Posterior cingulate gyrus (tissue), 11 donors: Measurements from ENCODE around the gene GP1BA.

Experiments
- DNase-seq, 10 donors: peaks; one replicate each; pipeline versions ENCODE4 v3.0.0 to v3.0.0-alpha.2; 2020 to 2021; ENCODE audit warnings: mixed read lengths in 3 of 10
- intact Hi-C: fragments of 100-400 bp; cut with DNase I; formaldehyde crosslinking; loops from one replicate; pipeline ENCODE4 v1.15.1; 2023

Gene GP1BA

DNA sequence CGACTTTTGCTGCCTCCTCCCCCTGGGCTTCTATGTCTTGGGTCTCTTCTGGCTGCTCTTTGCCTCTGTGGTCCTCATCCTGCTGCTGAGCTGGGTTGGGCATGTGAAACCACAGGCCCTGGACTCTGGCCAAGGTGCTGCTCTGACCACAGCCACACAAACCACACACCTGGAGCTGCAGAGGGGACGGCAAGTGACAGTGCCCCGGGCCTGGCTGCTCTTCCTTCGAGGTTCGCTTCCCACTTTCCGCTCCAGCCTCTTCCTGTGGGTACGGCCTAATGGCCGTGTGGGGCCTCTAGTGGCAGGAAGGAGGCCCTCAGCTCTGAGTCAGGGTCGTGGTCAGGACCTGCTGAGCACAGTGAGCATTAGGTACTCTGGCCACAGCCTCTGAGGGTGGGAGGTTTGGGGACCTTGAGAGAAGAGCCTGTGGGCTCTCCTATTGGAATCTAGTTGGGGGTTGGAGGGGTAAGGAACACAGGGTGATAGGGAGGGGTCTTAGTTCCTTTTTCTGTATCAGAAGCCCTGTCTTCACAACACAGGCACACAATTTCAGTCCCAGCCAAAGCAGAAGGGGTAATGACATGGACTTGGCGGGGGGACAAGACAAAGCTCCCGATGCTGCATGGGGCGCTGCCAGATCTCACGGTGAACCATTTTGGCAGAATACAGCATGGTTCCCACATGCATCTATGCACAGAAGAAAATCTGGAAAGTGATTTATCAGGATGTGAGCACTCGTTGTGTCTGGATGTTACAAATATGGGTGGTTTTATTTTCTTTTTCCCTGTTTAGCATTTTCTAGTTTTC lies 2.3 kb downstream of the GP1BA start:
- DNase-seq, result peak in 3 of 10 donors; percentile 51 to 81 (median 58)
- intact Hi-C loops, result no loop called here

GRCh38 chr17:4935650-4936049 lies 3.6 kb downstream of the GP1BA start:
- intact Hi-C loops, result no loop called here
- DNase-seq, result peak in 2 of 10 donors; percentile 23 to 65

- intact Hi-C loops, result no loop called here
These were observed 4.4 kb downstream of the GP1BA start for GRCh38 chr17:4936436-4936835.

GRCh38 chr17:4937553-4937952 lies 5.5 kb downstream of the GP1BA start:
- intact Hi-C loops, result no loop called here
- peak in 1 of 10 donors; percentile 67 for DNase-seq

More at GRCh38 chr17:4936436-4936835, 4.4 kb downstream of the GP1BA start:
- peak in 2 of 10 donors; percentile 22 to 51 for DNase-seq

DNA sequence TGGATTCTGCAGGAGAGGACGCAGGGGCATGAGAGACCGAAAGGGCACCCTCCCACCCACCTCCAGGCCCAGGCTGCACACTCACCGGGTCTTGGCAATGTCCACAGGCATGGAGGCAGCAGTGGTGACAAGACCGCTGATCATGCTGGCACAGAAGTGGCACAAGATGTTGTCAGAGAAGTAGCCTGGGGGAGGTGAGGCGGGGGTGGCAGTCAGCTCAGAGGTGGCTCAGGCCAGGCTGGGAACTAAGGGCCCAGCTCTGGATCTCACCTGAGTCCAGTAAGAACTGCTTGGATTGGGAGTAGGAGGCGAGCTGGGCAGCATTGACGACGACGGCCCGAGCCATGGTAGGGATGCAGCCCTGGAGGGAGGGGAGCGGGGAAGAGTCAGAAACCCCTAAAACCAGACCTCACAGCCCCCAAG lies 6.0 kb downstream of the GP1BA start:
- intact Hi-C loops, result no loop called here
- DNase-seq, result peak in 2 of 10 donors; percentile 67 to 69

GRCh38 chr17:4938688-4939545 lies 6.8 kb downstream of the GP1BA start:
- intact Hi-C loops, result no loop called here
- peak in 2 of 10 donors; percentile 37 to 46 for DNase-seq

GRCh38 chr17:4939546-4939795 lies 7.4 kb downstream of the GP1BA start:
- intact Hi-C loops, result no loop called here
- DNase-seq, result peak in 1 of 10 donors; percentile 85

DNA sequence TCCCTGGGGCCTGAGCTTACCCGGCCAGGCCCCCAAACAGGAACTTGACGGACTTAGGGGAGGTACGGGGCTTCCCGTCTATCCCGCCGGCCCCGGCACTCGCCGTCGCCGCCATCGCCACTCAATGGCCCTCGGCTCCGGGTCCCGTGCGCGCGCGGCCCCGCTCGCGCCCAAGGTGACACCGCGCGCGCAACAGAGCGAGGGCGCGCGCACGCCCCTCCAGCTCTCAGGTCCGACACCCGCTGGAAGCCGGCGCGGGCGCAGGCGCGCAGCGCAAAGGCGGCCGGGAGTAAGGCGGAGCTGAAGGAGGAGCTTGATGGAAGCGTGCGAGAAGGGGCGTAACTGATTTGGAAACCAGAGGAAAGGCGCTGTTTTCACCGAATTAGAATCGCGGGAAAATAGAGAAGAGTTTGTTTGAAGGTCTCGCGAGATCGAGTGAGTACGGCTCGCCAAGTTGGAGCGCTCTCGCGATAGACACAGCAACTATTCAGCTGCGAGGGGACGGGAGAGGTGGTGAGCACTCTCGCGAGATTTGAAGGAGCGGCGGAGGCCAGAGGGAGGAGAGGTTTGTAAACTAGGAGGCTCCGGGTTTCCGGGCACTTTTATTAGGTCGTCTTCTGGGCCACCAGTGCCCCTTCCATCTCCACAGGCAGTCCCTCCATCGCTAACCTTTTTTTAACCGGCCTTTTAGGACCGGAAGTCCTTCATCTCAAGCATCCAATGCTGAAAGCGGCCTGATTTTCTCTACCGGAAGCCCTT lies 7.9 kb downstream of the GP1BA start, which contains the start of the genes RNF167 and SLC25A11:
Gene RNF167 (plus strand): TSS at position 473 of the 759 bp plus-strand sequence. CDS start 642 bp downstream, outside the sequence.
Gene SLC25A11 (minus strand): TSS at position 251 of the 759 bp plus-strand sequence. CDS start 136 bp downstream, at position 115.
- intact Hi-C loops, result loop anchor here (2.0 kb wide), 1 partner anchor 27 kb away; the partner anchor contains the start of gene SPAG7
- peak; percentile 90 to 99 (median 94) for DNase-seq

DNA sequence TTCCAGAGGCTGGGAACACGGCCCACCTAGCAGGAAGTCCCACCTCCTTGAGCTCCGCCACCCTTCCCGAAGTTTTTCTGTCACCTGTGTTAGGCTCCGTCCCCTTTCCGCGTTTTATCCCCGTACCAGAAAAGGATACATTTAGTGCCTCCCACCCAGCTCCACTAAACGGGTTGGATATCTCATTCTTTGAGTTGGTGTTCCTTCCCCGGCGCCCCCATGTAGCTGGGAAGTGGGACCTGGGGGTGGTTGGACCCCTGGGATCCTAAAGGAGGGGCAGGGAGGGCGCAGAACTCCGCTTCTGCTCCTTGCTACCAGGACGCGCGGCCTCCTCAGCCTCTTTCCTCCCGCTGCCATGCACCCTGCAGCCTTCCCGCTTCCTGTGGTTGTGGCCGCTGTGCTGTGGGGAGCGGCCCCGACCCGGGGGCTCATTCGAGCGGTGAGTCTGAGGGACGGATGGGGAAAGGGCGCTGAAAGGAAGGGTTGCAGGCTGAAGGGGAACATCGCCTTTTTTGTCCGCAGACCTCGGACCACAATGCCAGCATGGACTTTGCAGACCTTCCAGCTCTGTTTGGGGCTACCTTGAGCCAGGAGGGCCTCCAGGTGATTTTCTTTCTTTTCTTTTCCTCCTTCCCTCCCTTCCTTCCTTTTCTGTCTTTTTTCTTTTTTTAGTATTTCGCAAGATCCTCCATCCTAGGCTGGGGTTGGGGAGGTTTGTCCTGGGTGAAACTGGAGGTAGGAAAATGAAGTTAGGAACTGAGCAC lies 8.7 kb downstream of the GP1BA start:
- DNase-seq, result peak in 9 of 10 donors; percentile 72 to 96 (median 82)
- intact Hi-C loops, result loop anchor here (2.0 kb wide), 1 partner anchor 26 kb away; the partner anchor contains the start of gene SPAG7

DNA sequence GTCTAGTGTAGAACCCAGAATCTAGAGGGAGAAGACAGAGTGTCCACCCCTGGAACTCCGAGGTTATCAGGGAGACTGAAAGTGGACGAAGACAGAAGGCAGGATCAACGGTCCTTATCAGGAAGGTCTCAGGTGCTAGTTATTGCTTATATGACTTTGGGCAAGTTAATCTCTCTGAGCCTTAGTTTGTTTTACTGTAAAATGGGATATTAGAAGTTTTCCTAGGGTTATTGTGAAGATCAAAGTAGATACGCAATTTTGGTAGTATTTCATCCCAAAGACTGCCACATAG lies 9.2 kb downstream of the GP1BA start:
- intact Hi-C loops, result loop anchor here (2.0 kb wide), 1 partner anchor 26 kb away; the partner anchor contains the start of gene SPAG7
- DNase-seq, result no peak

DNA sequence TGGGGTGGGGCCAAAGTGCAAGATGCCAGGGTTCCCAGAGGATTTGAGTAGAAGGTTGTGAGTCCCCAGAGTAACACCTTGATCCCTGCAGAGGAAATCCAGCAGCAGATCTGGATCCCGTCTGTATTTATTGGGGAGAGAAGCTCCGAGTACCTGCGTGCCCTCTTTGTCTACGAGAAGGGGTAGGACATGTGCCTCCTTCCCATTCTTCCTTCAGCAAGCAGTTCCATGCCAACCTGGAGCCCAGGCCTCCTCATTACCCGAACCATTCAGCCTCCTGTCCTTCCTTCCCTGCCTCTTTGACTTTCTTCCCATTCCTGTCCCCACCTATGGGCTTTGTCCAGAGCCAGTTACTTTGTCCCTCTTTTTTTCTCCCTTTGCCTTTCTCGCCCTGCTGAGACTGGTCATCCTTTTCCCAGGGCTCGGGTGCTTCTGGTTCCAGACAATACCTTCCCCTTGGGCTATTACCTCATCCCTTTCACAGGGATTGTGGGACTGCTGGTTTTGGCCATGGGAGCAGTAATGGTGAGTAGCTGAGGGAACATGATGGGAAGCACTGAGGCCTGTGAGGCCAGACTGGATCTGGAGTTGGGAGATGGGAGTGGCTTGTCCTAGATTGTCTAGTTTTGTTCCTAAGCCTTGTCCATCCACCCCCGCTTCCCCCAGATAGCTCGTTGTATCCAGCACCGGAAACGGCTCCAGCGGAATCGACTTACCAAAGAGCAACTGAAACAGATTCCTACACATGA lies 10.9 kb downstream of the GP1BA start:
- intact Hi-C loops, result no loop called here
- DNase-seq, result peak in 3 of 10 donors; percentile 2 to 41 (median 12)

DNA sequence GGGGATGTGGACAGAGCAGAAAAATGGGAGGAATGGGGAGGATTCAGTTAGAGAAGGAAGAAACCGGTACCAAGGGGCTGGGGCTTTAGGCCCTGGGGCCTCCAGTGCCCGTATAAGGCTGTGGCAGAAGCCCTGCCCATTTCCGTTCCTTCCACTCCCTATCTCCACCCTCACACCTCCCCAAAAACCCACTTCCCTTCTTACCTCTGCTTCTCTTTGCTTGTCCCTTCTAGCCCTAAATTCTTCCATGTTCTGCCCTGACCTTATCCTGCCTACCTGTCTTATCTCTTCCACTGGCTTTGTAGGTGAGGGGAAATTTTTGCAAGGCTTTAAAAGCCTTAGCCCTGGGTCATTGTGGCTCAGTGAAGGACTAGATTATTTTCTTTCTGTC lies 12.1 kb downstream of the GP1BA start:
- peak in 1 of 10 donors; percentile 1 for DNase-seq
- intact Hi-C loops, result no loop called here

DNA sequence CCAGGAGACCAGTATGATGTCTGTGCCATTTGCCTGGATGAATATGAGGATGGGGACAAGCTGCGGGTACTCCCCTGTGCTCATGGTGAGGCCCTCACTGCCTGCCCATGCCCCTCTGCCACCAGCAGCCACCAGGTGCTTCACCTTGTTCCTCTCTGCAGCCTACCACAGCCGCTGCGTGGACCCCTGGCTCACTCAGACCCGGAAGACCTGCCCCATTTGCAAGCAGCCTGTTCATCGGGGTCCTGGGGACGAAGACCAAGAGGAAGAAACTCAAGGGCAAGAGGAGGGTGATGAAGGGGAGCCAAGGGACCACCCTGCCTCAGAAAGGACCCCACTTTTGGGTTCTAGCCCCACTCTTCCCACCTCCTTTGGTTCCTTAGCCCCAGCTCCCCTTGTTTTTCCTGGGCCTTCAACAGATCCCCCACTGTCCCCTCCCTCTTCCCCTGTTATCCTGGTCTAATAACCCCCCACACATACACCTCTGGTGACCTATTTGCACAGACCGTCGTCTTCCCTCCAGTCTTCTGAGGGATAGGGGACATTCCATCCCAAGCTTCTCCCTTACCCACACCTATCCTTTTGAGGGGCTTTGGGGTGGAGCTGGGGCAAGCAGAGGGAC lies 12.6 kb downstream of the GP1BA start:
- intact Hi-C loops, result loop anchor here (5.0 kb wide), 1 partner anchor 43 kb away; the partner anchor contains the start of gene CAMTA2
- DNase-seq, result peak in 2 of 10 donors; percentile 44 to 74

DNA sequence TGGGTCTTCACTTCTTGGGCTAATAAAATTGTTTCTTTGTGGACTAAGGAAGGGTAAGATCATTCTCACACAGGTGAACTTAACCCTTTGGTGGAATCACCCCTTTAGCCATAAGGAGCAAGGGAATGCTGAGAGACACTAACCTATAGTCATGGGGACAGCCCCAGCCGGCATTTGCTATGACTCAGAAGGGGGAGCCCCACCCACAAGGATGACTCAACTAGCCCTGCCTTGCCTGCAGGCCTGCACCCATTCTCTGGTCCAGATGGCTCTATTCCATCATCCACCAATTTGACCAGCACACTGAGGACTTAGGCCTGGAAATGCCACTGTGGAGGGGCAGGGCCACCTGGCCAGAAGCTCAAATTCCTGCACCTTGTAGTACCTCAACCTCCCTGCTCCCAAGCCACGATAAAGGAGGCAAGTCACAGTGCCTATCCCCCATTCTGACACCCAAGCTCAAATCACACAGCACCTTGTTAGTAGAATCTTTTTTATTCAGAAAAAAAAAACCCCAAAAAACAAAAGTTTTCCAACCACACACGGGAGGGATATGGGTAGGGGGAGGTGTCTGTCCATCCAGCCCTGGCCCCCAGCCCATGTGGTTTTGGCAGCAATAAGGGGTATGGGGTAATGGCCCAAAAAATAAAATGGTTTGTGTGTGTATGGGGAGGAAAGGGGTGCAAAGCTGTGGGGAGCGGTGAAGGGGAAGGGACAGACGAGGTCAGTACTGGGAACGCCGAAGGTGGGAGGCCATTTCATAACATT lies 13.3 kb downstream of the GP1BA start:
- intact Hi-C loops, result loop anchor here (5.0 kb wide), 1 partner anchor 42 kb away; the partner anchor contains the start of gene CAMTA2
- peak in 7 of 10 donors; percentile 26 to 92 (median 74) for DNase-seq

DNA sequence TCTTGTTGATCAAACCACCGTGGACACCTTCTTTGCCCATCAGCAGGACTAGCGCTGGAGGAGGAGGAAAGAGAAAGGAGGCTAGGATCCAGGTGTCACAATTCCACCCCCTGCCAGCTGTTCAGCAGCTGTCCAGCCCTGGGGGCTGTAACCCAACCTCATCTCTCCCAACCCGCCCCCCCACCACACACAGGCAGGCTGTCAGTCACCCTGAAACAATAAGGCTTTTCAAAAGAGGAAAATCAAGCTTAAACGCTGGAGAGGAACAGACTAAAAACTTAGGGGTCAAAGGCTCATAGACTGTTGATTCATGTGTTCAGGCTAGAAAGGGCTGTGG lies 13.8 kb downstream of the GP1BA start:
- DNase-seq, result no peak
- intact Hi-C loops, result loop anchor here (5.0 kb wide), 1 partner anchor 41 kb away; the partner anchor contains the start of gene CAMTA2

GRCh38 chr17:4946312-4946976 lies 14.4 kb downstream of the GP1BA start:
- intact Hi-C loops, result loop anchor here (5.0 kb wide), 1 partner anchor 41 kb away; the partner anchor contains the start of gene CAMTA2
- no peak for DNase-seq

DNA sequence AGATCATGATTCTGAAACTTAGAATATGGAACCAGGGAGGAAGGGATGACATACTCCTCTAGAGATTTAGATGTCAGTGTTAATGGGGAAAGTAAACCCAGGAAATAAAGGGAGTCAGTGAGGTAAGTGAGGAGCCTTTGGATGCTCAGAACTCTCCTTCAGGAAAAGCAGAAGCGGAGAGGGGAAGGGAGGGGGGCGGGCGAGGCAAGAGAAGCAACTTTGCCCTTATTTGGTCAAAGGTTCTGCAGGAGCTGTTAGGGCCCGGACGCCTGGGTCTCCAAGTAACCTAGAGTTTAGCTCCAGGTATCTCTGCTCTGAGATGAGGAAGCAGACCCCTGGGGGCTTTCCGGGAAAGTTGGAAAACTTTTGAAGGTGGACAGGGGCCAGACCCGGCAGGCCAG lies 14.9 kb downstream of the GP1BA start:
- peak in 1 of 10 donors; percentile 39 for DNase-seq
- intact Hi-C loops, result loop anchor here (5.0 kb wide), 1 partner anchor 40 kb away; the partner anchor contains the start of gene CAMTA2
